Measurements from ENCODE around the gene DEUP1.

Gene DEUP1

DNA sequence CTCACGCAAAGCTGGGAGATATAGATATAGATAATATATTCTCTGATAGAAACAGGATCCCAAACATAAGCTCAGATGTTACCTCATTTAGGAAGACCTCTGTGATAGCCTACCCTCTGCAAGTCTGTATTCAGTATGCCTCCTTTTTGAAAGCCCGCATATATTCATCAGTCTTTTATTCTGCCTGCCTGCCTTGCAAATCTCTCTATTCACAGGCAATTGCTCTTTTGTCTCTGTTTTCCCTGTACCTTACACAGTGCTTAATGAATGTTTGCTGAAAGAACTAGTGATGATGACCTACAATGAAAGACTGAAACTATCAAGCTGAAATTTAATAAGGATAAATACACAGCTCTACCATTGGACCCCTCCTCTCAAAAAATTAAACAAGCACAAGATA, 18.4 kb downstream of the DEUP1 start:
- Histone ChIP-seq H2AFZ (ENCODE audit: low read depth, low read length) (no peak overlapping the region), H3K9me3 (ENCODE audit: insufficient read depth, low read length) (no peaks in the 10 kb centered on the region), H3K27me3 (ENCODE audit: low read depth, low read length) (no peaks in the 10 kb centered on the region), H3K4me1 (ENCODE audit: low read length) (peaks cover 8% of the 10 kb centered on the region), H3K4me3 (ENCODE audit: low read length) (no peak overlapping the region), H3K36me3 (replicated peaks; ENCODE audit: low read depth, low read length) (no peaks in the 10 kb centered on the region), H3K4me2 (ENCODE audit: low read length) (no peak overlapping the region), H4K20me1 (ENCODE audit: insufficient read depth, low read length) (no peaks in the 10 kb centered on the region), H3K9ac (ENCODE audit: low read length) (no peak overlapping the region), H3K79me2 (ENCODE audit: low read length) (no peaks in the 10 kb centered on the region), H3K27ac (ENCODE audit: low read length) (no peak overlapping the region)
- TF ChIP-seq EZH2phosphoT487 (IDR thresholded peaks at IDR 0.05; ENCODE audit: low read depth) = no peak
- no peak for TF ChIP-seq CTCF (IDR thresholded peaks at IDR 0.05; ENCODE audit: low read depth, low read length)

- Histone ChIP-seq H3K4me2 (ENCODE audit: low read length) (no peak overlapping the region), H3K9me3 (ENCODE audit: insufficient read depth, low read length) (no peaks in the 10 kb centered on the region), H4K20me1 (ENCODE audit: insufficient read depth, low read length) (no peaks in the 10 kb centered on the region), H3K27ac (ENCODE audit: low read length) (no peak overlapping the region), H3K9ac (ENCODE audit: low read length) (no peak overlapping the region), H3K79me2 (ENCODE audit: low read length) (no peaks in the 10 kb centered on the region), H3K36me3 (replicated peaks; ENCODE audit: low read depth, low read length) (no peaks in the 10 kb centered on the region), H3K4me3 (ENCODE audit: low read length) (no peak overlapping the region), H3K4me1 (ENCODE audit: low read length) (peaks cover 8% of the 10 kb centered on the region), H3K27me3 (ENCODE audit: low read depth, low read length) (no peaks in the 10 kb centered on the region), H2AFZ (ENCODE audit: low read depth, low read length) (no peak overlapping the region)
- TF ChIP-seq CTCF (IDR thresholded peaks at IDR 0.05; ENCODE audit: low read depth, low read length) (no peak), EZH2phosphoT487 (IDR thresholded peaks at IDR 0.05; ENCODE audit: low read depth) (no peak)
Observed at GRCh38 chr11:93350835-93351234, 20.3 kb downstream of the DEUP1 start.

DNA sequence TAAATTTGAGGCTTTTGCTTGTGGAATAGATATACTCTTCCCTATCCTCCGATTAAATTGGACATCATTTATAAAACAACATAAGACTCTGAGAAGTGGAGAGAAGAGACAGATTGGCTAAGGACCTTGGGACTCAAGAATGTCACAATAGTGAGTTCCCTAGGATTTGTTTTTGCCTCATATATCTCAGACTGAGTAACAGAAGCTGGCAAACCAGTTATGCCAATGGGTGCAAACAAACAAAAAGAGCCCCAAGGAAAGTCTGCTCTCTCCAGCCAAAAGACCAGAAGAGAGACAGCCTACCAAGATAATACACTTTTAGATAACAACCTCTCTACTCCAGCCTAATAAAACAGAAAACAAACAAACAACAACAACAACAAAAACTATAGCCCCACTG, 28.9 kb downstream of the DEUP1 start:
- no peak overlapping the region for H3K4me3 ChIP-seq (ENCODE audit: low read length)

DNA sequence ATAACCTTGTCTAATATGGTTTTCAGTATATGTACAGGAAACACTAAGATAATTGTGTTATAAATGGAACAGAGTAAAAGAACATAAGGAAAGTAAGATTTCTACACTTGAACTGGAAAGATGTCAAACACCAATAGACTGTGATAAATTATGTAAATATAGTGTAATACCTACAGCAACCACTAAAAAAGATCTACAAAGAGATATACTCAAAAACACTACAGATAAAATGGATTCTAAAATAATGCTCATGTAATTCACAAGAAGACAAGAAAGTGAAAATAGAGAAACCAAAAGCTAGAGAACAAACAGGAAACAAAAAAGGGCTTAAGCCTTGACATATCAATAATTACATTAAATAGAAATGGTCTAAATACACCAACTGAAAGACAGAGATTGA, 30.9 kb downstream of the DEUP1 start:
- H3K4me2 ChIP-seq (ENCODE audit: low read length) = no peak overlapping the region
- H3K27me3 ChIP-seq (ENCODE audit: low read depth, low read length) = no peaks in the 10 kb centered on the region
- H3K79me2 ChIP-seq (ENCODE audit: low read length) = no peaks in the 10 kb centered on the region
- H3K4me1 ChIP-seq (ENCODE audit: low read length) = no peaks in the 10 kb centered on the region
- H3K27ac ChIP-seq (ENCODE audit: low read length) = no peak overlapping the region
- no peak overlapping the region for H2AFZ ChIP-seq (ENCODE audit: low read depth, low read length)
- H3K9me3 ChIP-seq (ENCODE audit: insufficient read depth, low read length) = peaks cover 14% of the 10 kb centered on the region; the same call in 1 of the 2 replicates
- H3K9ac ChIP-seq (ENCODE audit: low read length) = no peak overlapping the region
- TF ChIP-seq CTCF (IDR thresholded peaks at IDR 0.05; ENCODE audit: low read depth, low read length) = no peak
- no peak for TF ChIP-seq EZH2phosphoT487 (IDR thresholded peaks at IDR 0.05; ENCODE audit: low read depth)
- H3K36me3 ChIP-seq (replicated peaks; ENCODE audit: low read depth, low read length) = no peaks in the 10 kb centered on the region
- no peak overlapping the region for H3K4me3 ChIP-seq (ENCODE audit: low read length)
- no peaks in the 10 kb centered on the region for H4K20me1 ChIP-seq (ENCODE audit: insufficient read depth, low read length)

More for the DNA sequence above, 28.9 kb downstream of the DEUP1 start:
- Histone ChIP-seq H3K36me3 (replicated peaks; ENCODE audit: low read depth, low read length) (no peaks in the 10 kb centered on the region), H3K9ac (ENCODE audit: low read length) (no peak overlapping the region), H3K9me3 (ENCODE audit: insufficient read depth, low read length) (peaks cover 14% of the 10 kb centered on the region; the same call in 1 of the 2 replicates), H2AFZ (ENCODE audit: low read depth, low read length) (no peak overlapping the region), H3K27me3 (ENCODE audit: low read depth, low read length) (no peaks in the 10 kb centered on the region), H3K4me2 (ENCODE audit: low read length) (no peak overlapping the region), H4K20me1 (ENCODE audit: insufficient read depth, low read length) (no peaks in the 10 kb centered on the region), H3K4me1 (ENCODE audit: low read length) (no peaks in the 10 kb centered on the region), H3K27ac (ENCODE audit: low read length) (no peak overlapping the region), H3K79me2 (ENCODE audit: low read length) (no peaks in the 10 kb centered on the region)
- TF ChIP-seq CTCF (IDR thresholded peaks at IDR 0.05; ENCODE audit: low read depth, low read length) = no peak
- TF ChIP-seq EZH2phosphoT487 (IDR thresholded peaks at IDR 0.05; ENCODE audit: low read depth) = no peak

Measured in OCI-LY3 (cell line).